Measurements from ENCODE around the gene HCN3. TPM values are rescaled to one million over a fixed set of nuclear protein-coding genes. Genes with fewer than 3 reads are reported as not detected.
"Not testable (repeated sequence)": the region's sequence is repeated elsewhere in the genome, so short reads cannot be mapped to it uniquely, and the experiment has no call there.

Gene HCN3
- total RNA-seq, 1 donor from 2014 or later = 1.0 TPM

GRCh38 chr1:155282488-155283091 lies 5.3 kb downstream of the HCN3 start:
- no peak overlapping the region for H3K27ac ChIP-seq (ENCODE audit: low read depth, low read length)
- no peak overlapping the region for H3K9ac ChIP-seq (ENCODE audit: low read depth in 1 of 3, low read length in 3 of 3)
- peaks cover 0 to 3% (median 0%) of the 10 kb centered on the region in 3 donors for H3K36me3 ChIP-seq (ENCODE audit: control insufficient read depth in 3 of 3, insufficient read depth in 3 of 3, low read length in 3 of 3)
- H3K9me3 ChIP-seq (ENCODE audit: control insufficient read depth in 3 of 3, low read length in 3 of 3) = no peaks in the 10 kb centered on the region
- H3K4me3 ChIP-seq (ENCODE audit: low read length in 3 of 3) = no peak overlapping the region
- no peaks in the 10 kb centered on the region for H3K27me3 ChIP-seq (ENCODE audit: control insufficient read depth in 3 of 3, insufficient read depth in 3 of 3, low read length in 3 of 3)
- peaks cover 4 to 8% (median 6%) of the 10 kb centered on the region in 3 donors for H3K4me1 ChIP-seq (ENCODE audit: control insufficient read depth in 3 of 3, insufficient read depth in 3 of 3, low read length in 3 of 3)

GRCh38 chr1:155284476-155284875 lies 7.2 kb downstream of the HCN3 start:
- no peak overlapping the region for H3K9ac ChIP-seq (ENCODE audit: low read depth in 1 of 3, low read length in 3 of 3)

GRCh38 chr1:155285063-155285462 lies 7.8 kb downstream of the HCN3 start:
- Histone ChIP-seq H3K27ac (ENCODE audit: low read depth, low read length) (no peak overlapping the region), H3K4me1 (ENCODE audit: control insufficient read depth in 3 of 3, insufficient read depth in 3 of 3, low read length in 3 of 3) (no peaks in the 10 kb centered on the region), H3K4me3 (ENCODE audit: low read length in 3 of 3) (no peak overlapping the region), H3K9me3 (ENCODE audit: control insufficient read depth in 3 of 3, low read length in 3 of 3) (no peaks in the 10 kb centered on the region), H3K36me3 (ENCODE audit: control insufficient read depth in 3 of 3, insufficient read depth in 3 of 3, low read length in 3 of 3) (peaks cover 0 to 3% (median 0%) of the 10 kb centered on the region in 3 donors), H3K9ac (ENCODE audit: low read depth in 1 of 3, low read length in 3 of 3) (no peak overlapping the region), H3K27me3 (ENCODE audit: control insufficient read depth in 3 of 3, insufficient read depth in 3 of 3, low read length in 3 of 3) (no peaks in the 10 kb centered on the region)

More at GRCh38 chr1:155284476-155284875, 7.2 kb downstream of the HCN3 start:
- H3K27me3 ChIP-seq (ENCODE audit: control insufficient read depth in 3 of 3, insufficient read depth in 3 of 3, low read length in 3 of 3) = no peaks in the 10 kb centered on the region
- H3K27ac ChIP-seq (ENCODE audit: low read depth, low read length) = no peak overlapping the region
- H3K9me3 ChIP-seq (ENCODE audit: control insufficient read depth in 3 of 3, low read length in 3 of 3) = no peaks in the 10 kb centered on the region
- no peaks in the 10 kb centered on the region for H3K4me1 ChIP-seq (ENCODE audit: control insufficient read depth in 3 of 3, insufficient read depth in 3 of 3, low read length in 3 of 3)
- peaks cover 0 to 3% (median 0%) of the 10 kb centered on the region in 3 donors for H3K36me3 ChIP-seq (ENCODE audit: control insufficient read depth in 3 of 3, insufficient read depth in 3 of 3, low read length in 3 of 3)
- no peak overlapping the region for H3K4me3 ChIP-seq (ENCODE audit: low read length in 3 of 3)

- Histone ChIP-seq H3K4me3 (ENCODE audit: low read length in 3 of 3) (no peak overlapping the region), H3K27ac (ENCODE audit: low read depth, low read length) (no peak overlapping the region), H3K9ac (ENCODE audit: low read depth in 1 of 3, low read length in 3 of 3) (no peak overlapping the region), H3K9me3 (ENCODE audit: control insufficient read depth in 3 of 3, low read length in 3 of 3) (no peaks in the 10 kb centered on the region), H3K27me3 (ENCODE audit: control insufficient read depth in 3 of 3, insufficient read depth in 3 of 3, low read length in 3 of 3) (no peaks in the 10 kb centered on the region), H3K4me1 (ENCODE audit: control insufficient read depth in 3 of 3, insufficient read depth in 3 of 3, low read length in 3 of 3) (no peaks in the 10 kb centered on the region), H3K36me3 (ENCODE audit: control insufficient read depth in 3 of 3, insufficient read depth in 3 of 3, low read length in 3 of 3) (peaks cover 0 to 3% (median 0%) of the 10 kb centered on the region in 3 donors)
These were observed 8.4 kb downstream of the HCN3 start for GRCh38 chr1:155285631-155286044.

- Histone ChIP-seq H3K27ac (ENCODE audit: low read depth, low read length) (no peak overlapping the region), H3K4me3 (ENCODE audit: low read length in 3 of 3) (no peak overlapping the region)
These were observed 9.3 kb downstream of the HCN3 start for GRCh38 chr1:155286544-155286943.

GRCh38 chr1:155287987-155288543 lies 10.8 kb downstream of the HCN3 start:
- Histone ChIP-seq H3K27ac (ENCODE audit: low read depth, low read length) (no peak overlapping the region), H3K36me3 (ENCODE audit: control insufficient read depth in 3 of 3, insufficient read depth in 3 of 3, low read length in 3 of 3) (peaks cover 0 to 3% (median 0%) of the 10 kb centered on the region in 3 donors), H3K27me3 (ENCODE audit: control insufficient read depth in 3 of 3, insufficient read depth in 3 of 3, low read length in 3 of 3) (peaks cover under 1 to 5% (median 3%) of the 10 kb centered on the region in 3 donors), H3K9ac (ENCODE audit: low read depth in 1 of 3, low read length in 3 of 3) (no peak overlapping the region), H3K4me1 (ENCODE audit: control insufficient read depth in 3 of 3, insufficient read depth in 3 of 3, low read length in 3 of 3) (no peaks in the 10 kb centered on the region), H3K9me3 (ENCODE audit: control insufficient read depth in 3 of 3, low read length in 3 of 3) (no peaks in the 10 kb centered on the region), H3K4me3 (ENCODE audit: low read length in 3 of 3) (no peak overlapping the region)

More at GRCh38 chr1:155286544-155286943, 9.3 kb downstream of the HCN3 start:
- Histone ChIP-seq H3K9me3 (ENCODE audit: control insufficient read depth in 3 of 3, low read length in 3 of 3) (no peaks in the 10 kb centered on the region), H3K9ac (ENCODE audit: low read depth in 1 of 3, low read length in 3 of 3) (no peak overlapping the region), H3K4me1 (ENCODE audit: control insufficient read depth in 3 of 3, insufficient read depth in 3 of 3, low read length in 3 of 3) (no peaks in the 10 kb centered on the region), H3K27me3 (ENCODE audit: control insufficient read depth in 3 of 3, insufficient read depth in 3 of 3, low read length in 3 of 3) (no peaks in the 10 kb centered on the region), H3K36me3 (ENCODE audit: control insufficient read depth in 3 of 3, insufficient read depth in 3 of 3, low read length in 3 of 3) (peaks cover 0 to 3% (median 0%) of the 10 kb centered on the region in 3 donors)

- H3K4me1 ChIP-seq (ENCODE audit: control insufficient read depth in 3 of 3, insufficient read depth in 3 of 3, low read length in 3 of 3); H3K27ac ChIP-seq (ENCODE audit: low read depth, low read length); H3K9ac ChIP-seq (ENCODE audit: low read depth in 1 of 3, low read length in 3 of 3); H3K4me3 ChIP-seq (ENCODE audit: low read length in 3 of 3); H3K36me3 ChIP-seq (ENCODE audit: control insufficient read depth in 3 of 3, insufficient read depth in 3 of 3, low read length in 3 of 3); H3K9me3 ChIP-seq (ENCODE audit: control insufficient read depth in 3 of 3, low read length in 3 of 3): not testable (repeated sequence)
- H3K27me3 ChIP-seq (ENCODE audit: control insufficient read depth in 3 of 3, insufficient read depth in 3 of 3, low read length in 3 of 3) = peaks cover 23 to 30% (median 26%) of the 10 kb centered on the region in 3 donors
These were observed 13.7 kb downstream of the HCN3 start for GRCh38 chr1:155291006-155291405.

- H3K9ac ChIP-seq (ENCODE audit: low read depth in 1 of 3, low read length in 3 of 3) = no peak overlapping the region
- H3K27ac ChIP-seq (ENCODE audit: low read depth, low read length) = no peak overlapping the region
- no peaks in the 10 kb centered on the region for H3K9me3 ChIP-seq (ENCODE audit: control insufficient read depth in 3 of 3, low read length in 3 of 3)
- no peaks in the 10 kb centered on the region for H3K36me3 ChIP-seq (ENCODE audit: control insufficient read depth in 3 of 3, insufficient read depth in 3 of 3, low read length in 3 of 3)
- H3K27me3 ChIP-seq (ENCODE audit: control insufficient read depth in 3 of 3, insufficient read depth in 3 of 3, low read length in 3 of 3) = peaks cover 27 to 37% (median 29%) of the 10 kb centered on the region in 3 donors
- H3K4me1 ChIP-seq (ENCODE audit: control insufficient read depth in 3 of 3, insufficient read depth in 3 of 3, low read length in 3 of 3) = peaks cover 4 to 16% (median 8%) of the 10 kb centered on the region in 3 donors
- no peak overlapping the region for H3K4me3 ChIP-seq (ENCODE audit: low read length in 3 of 3)
These were observed 16.0 kb downstream of the HCN3 start for GRCh38 chr1:155293086-155293749.

- Histone ChIP-seq H3K36me3 (ENCODE audit: control insufficient read depth in 3 of 3, insufficient read depth in 3 of 3, low read length in 3 of 3) (no peaks in the 10 kb centered on the region), H3K4me1 (ENCODE audit: control insufficient read depth in 3 of 3, insufficient read depth in 3 of 3, low read length in 3 of 3) (peaks cover 4 to 16% (median 8%) of the 10 kb centered on the region in 3 donors), H3K27ac (ENCODE audit: low read depth, low read length) (no peak overlapping the region), H3K4me3 (ENCODE audit: low read length in 3 of 3) (peak overlapping the region in 1 of 3 donors; percentile 13), H3K9ac (ENCODE audit: low read depth in 1 of 3, low read length in 3 of 3) (no peak overlapping the region), H3K9me3 (ENCODE audit: control insufficient read depth in 3 of 3, low read length in 3 of 3) (no peaks in the 10 kb centered on the region), H3K27me3 (ENCODE audit: control insufficient read depth in 3 of 3, insufficient read depth in 3 of 3, low read length in 3 of 3) (peaks cover 27 to 37% (median 29%) of the 10 kb centered on the region in 3 donors)
These were observed 17.4 kb downstream of the HCN3 start for GRCh38 chr1:155294520-155295182.

Measured in skeletal muscle tissue (tissue), 4 donors.